ENCODE results near the gene FANCM. TPM values are rescaled to one million over a fixed set of nuclear protein-coding genes. Genes with fewer than 3 reads are reported as not detected.

The FANCM gene
- polyA plus RNA-seq (2011; rRNA removed), result 1.9 and 3.4 TPM in 2 replicates
- polyA minus RNA-seq (2011; rRNA and poly(A)+ RNA removed), result 3.8 and 4.7 TPM in 2 replicates

- POLR2A ChIA-PET, result interaction anchor here (0.7 kb wide), 1 partner anchor 57 kb away, joined by 5 read pairs; no protein-coding TSS in a partner anchor
- H3K4me3 ChIP-seq (ENCODE audit: low read depth, low read length), result peak within 1 kb of the TSS; percentile 53
- peak; percentile 83 for DNase-seq (ENCODE audit: low read depth)
- no peak for TF ChIP-seq CTCF (IDR thresholded peaks at IDR 0.05; ENCODE audit: insufficient read depth, low read depth, low read length)
- no peaks in the 10 kb centered on the region for H3K27me3 ChIP-seq (ENCODE audit: control insufficient read depth, insufficient read depth, low read length)
- CTCF ChIA-PET, result interaction anchor here (1.8 to 2.6 kb wide), 2 partner anchors 37 to 133 kb away, joined by 4 to 14 read pairs; no protein-coding TSS in a partner anchor
- H3K36me3 ChIP-seq (ENCODE audit: control insufficient read depth, insufficient read depth, low read length), result no peaks in the 10 kb centered on the region
Measured at GRCh38 chr14:45135659-45136395, at the start of gene FANCM. Gene FANCM, plus strand, starts transcription at chr14:45135930. Its CDS starts 102 bp downstream, at chr14:45136032.

GRCh38 chr14:45089813-45090212 lies 45.9 kb upstream of the FANCM start:
- CTCF ChIA-PET, result interaction anchor here (0.6 to 1.9 kb wide), 3 partner anchors 9 to 176 kb away, joined by 3 to 7 read pairs (median 3); no protein-coding TSS in a partner anchor
- DNase-seq (ENCODE audit: low read depth), result no peak
- H3K4me3 ChIP-seq (ENCODE audit: low read depth, low read length), result no peak overlapping the region

GRCh38 chr14:45091710-45092109 lies 44.0 kb upstream of the FANCM start:
- Histone ChIP-seq H3K27me3 (ENCODE audit: control insufficient read depth, insufficient read depth, low read length) (no peaks in the 10 kb centered on the region), H3K4me3 (ENCODE audit: low read depth, low read length) (no peak overlapping the region), H3K36me3 (ENCODE audit: control insufficient read depth, insufficient read depth, low read length) (peaks cover 4% of the 10 kb centered on the region)
- CTCF ChIA-PET, result no interaction called here
- POLR2A ChIA-PET, result no interaction called here
- no peak for TF ChIP-seq CTCF (IDR thresholded peaks at IDR 0.05; ENCODE audit: insufficient read depth, low read depth, low read length)
- no peak for DNase-seq (ENCODE audit: low read depth)

More at GRCh38 chr14:45089813-45090212, 45.9 kb upstream of the FANCM start:
- TF ChIP-seq CTCF (IDR thresholded peaks at IDR 0.05; ENCODE audit: insufficient read depth, low read depth, low read length), result no peak
- POLR2A ChIA-PET, result no interaction called here
- H3K36me3 ChIP-seq (ENCODE audit: control insufficient read depth, insufficient read depth, low read length), result no peaks in the 10 kb centered on the region
- H3K27me3 ChIP-seq (ENCODE audit: control insufficient read depth, insufficient read depth, low read length), result no peaks in the 10 kb centered on the region

- POLR2A ChIA-PET, result interaction anchor here (0.6 kb wide), 1 partner anchor 18 kb away, joined by 4 read pairs; no protein-coding TSS in a partner anchor
- Histone ChIP-seq H3K27me3 (ENCODE audit: control insufficient read depth, insufficient read depth, low read length) (no peaks in the 10 kb centered on the region), H3K4me3 (ENCODE audit: low read depth, low read length) (no peak overlapping the region), H3K36me3 (ENCODE audit: control insufficient read depth, insufficient read depth, low read length) (peaks cover 5% of the 10 kb centered on the region)
- no peak for TF ChIP-seq CTCF (IDR thresholded peaks at IDR 0.05; ENCODE audit: insufficient read depth, low read depth, low read length)
- DNase-seq (ENCODE audit: low read depth), result no peak
- CTCF ChIA-PET, result no interaction called here
Measured at GRCh38 chr14:45094275-45094674, 41.5 kb upstream of the FANCM start.

- ChIA-PET POLR2A (interaction anchor here (0.6 kb wide), 1 partner anchor 19 kb away, joined by 4 read pairs; no protein-coding TSS in a partner anchor), CTCF (no interaction called here)
- no peak for DNase-seq (ENCODE audit: low read depth)
- Histone ChIP-seq H3K27me3 (ENCODE audit: control insufficient read depth, insufficient read depth, low read length) (no peaks in the 10 kb centered on the region), H3K36me3 (ENCODE audit: control insufficient read depth, insufficient read depth, low read length) (peaks cover 7% of the 10 kb centered on the region), H3K4me3 (ENCODE audit: low read depth, low read length) (no peak overlapping the region)
- no peak for TF ChIP-seq CTCF (IDR thresholded peaks at IDR 0.05; ENCODE audit: insufficient read depth, low read depth, low read length)
Measured at GRCh38 chr14:45095143-45095542, 40.6 kb upstream of the FANCM start.
